Activated CD8-positive, alpha-beta T cell treated with anti-CD3 and anti-CD28 coated beads, Interleukin-2, amount 10 ng/mL, durations not matched to agents 7 days and 5 days (primary cell): ENCODE measurements around the gene LYZL2. TPM values are rescaled to one million over a fixed set of nuclear protein-coding genes. Genes with fewer than 3 reads are reported as not detected.
"Not testable (repeated sequence)": the region's sequence is repeated elsewhere in the genome, so short reads cannot be mapped to it uniquely, and the experiment has no call there.

Experiments
- ATAC-seq: fragments of 150-1000 bp; cut with Tn5 transposase; one replicate; pipeline ENCODE4 v1.10.0; 2021; ENCODE audit warnings: moderate library complexity
- CTCF ChIA-PET: fragments of 350-600 bp; sonication (Branson Sonifier 250); formaldehyde crosslinking; loops from one replicate; lab custom pipeline; 2021; ENCODE audit warnings: antibody characterized with exemption; lab: Charles Lee
- POLR2A ChIA-PET: fragments of 350-600 bp; sonication (Branson Sonifier 250); formaldehyde crosslinking; loops from one replicate; lab custom pipeline; 2021; ENCODE audit warnings: antibody characterized with exemption; lab: Charles Lee
- DNase-seq: peaks from one replicate; pipeline ENCODE4 v3.0.0-alpha.2; 2020
- H3K27ac Mint-ChIP-seq: one replicate; pipeline ENCODE4 v1.8.0; 2021; ENCODE audit warnings: mild to moderate bottlenecking, mixed read lengths
- H3K27me3 Mint-ChIP-seq: one replicate; pipeline ENCODE4 v1.8.0; 2021; ENCODE audit warnings: low read depth, mixed read lengths
- H3K36me3 Mint-ChIP-seq: one replicate; pipeline ENCODE4 v1.8.0; 2021; ENCODE audit warnings: low read depth, mixed read lengths
- H3K4me1 Mint-ChIP-seq: one replicate; pipeline ENCODE4 v1.8.0; 2021; ENCODE audit warnings: low read depth, mixed read lengths
- H3K4me3 Mint-ChIP-seq: one replicate; pipeline ENCODE4 v1.8.0; 2021; ENCODE audit warnings: mild to moderate bottlenecking, mixed read lengths
- H3K9me3 Mint-ChIP-seq: one replicate; pipeline ENCODE4 v1.8.0; 2022; ENCODE audit warnings: mixed read lengths; ENCODE audit not compliant: insufficient read depth
- total RNA-seq, 2 experiments: library from RNA; stranded (reverse); gene quantifications; one replicate each; pipeline ENCODE4 v1.2.3, GENCODE V29; 2021

LYZL2 gene
- total RNA-seq, 2 experiments from 2014 or later = not detected

GRCh38 chr10:30660314-30660713, 30.8 kb upstream of the LYZL2 start:
- H3K4me3 Mint-ChIP-seq, H3K36me3 Mint-ChIP-seq, H3K4me1 Mint-ChIP-seq, POLR2A ChIA-PET, DNase-seq, H3K9me3 Mint-ChIP-seq, ATAC-seq, H3K27ac Mint-ChIP-seq: not testable (repeated sequence)
- CTCF ChIA-PET = interaction anchor here (3.1 kb wide), 1 partner anchor 21 kb away, joined by 21 read pairs; no protein-coding TSS in a partner anchor
- H3K27me3 Mint-ChIP-seq = peaks cover 34% of the 10 kb centered on the region

GRCh38 chr10:30656233-30656632, 26.7 kb upstream of the LYZL2 start:
- no peak overlapping the region for H3K27ac Mint-ChIP-seq
- H3K4me3 Mint-ChIP-seq = no peak overlapping the region
- ATAC-seq = no peak
- ChIA-PET CTCF (interaction anchor here (1.1 to 2.3 kb wide), 4 partner anchors 15 to 264 kb away, joined by 3 to 9 read pairs (median 5); no protein-coding TSS in a partner anchor), POLR2A (no interaction called here)
- H3K27me3 Mint-ChIP-seq = peaks cover 40% of the 10 kb centered on the region
- H3K36me3 Mint-ChIP-seq = no peaks in the 10 kb centered on the region
- no peak for DNase-seq
- no peaks in the 10 kb centered on the region for H3K9me3 Mint-ChIP-seq
- no peaks in the 10 kb centered on the region for H3K4me1 Mint-ChIP-seq

- H3K36me3 Mint-ChIP-seq, DNase-seq, POLR2A ChIA-PET, H3K4me3 Mint-ChIP-seq, H3K27ac Mint-ChIP-seq, ATAC-seq, H3K9me3 Mint-ChIP-seq, H3K4me1 Mint-ChIP-seq: not testable (repeated sequence)
- peaks cover 35% of the 10 kb centered on the region for H3K27me3 Mint-ChIP-seq
- CTCF ChIA-PET = interaction anchor here (1.1 to 1.6 kb wide), 3 partner anchors 15 to 263 kb away, joined by 3 to 7 read pairs (median 3); no protein-coding TSS in a partner anchor
Observed at GRCh38 chr10:30655001-30655400, 25.4 kb upstream of the LYZL2 start.

DNA sequence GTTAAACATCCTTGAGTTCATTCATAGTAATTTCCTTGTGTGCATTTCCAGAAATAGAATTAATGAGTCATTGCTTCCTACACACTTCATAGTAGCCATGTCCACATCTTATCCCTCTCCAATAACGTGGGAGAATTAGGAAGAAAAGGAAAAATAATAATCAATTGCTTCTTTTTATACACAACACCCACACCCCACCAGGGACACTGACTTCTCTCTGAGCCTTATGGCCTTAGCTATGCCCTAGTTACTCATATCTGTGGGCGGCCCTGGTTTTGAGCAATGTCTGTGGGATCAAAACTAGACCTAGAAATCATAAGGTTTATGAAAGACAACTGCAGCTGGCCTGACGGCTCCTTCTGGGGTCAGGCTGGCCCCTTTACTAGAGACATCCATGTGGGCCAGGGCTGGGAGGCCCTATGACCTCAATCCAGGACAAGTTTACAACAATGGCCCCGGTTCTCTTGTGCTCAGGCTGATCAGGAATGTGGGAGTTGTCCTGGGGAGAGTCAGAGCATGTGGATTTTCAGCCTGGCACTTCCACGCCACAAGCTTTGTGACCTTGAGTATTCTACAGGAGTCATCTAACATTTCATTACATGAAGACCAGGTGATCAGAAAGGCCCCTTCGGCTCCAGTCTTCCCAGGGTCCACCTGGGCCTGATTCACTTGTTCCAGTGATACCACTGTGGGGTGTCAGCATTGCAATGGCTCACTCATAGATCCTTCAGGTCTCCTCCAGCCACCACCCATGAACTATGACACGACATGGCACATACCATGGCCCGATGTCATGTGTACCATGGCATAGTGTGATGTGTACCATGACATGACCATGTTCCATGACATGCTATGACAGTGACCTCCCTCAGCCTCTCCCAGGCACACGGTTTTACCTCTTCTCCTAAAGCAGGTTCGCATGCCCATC, 22.2 kb upstream of the LYZL2 start:
- ATAC-seq, H3K36me3 Mint-ChIP-seq, H3K27ac Mint-ChIP-seq, DNase-seq, H3K4me3 Mint-ChIP-seq, H3K4me1 Mint-ChIP-seq, POLR2A ChIA-PET, H3K9me3 Mint-ChIP-seq: not testable (repeated sequence)
- peaks cover 34% of the 10 kb centered on the region for H3K27me3 Mint-ChIP-seq
- CTCF ChIA-PET = interaction anchor here (0.7 to 1.3 kb wide), 2 partner anchors 12 to 19 kb away, joined by 3 to 4 read pairs; no protein-coding TSS in a partner anchor

DNA sequence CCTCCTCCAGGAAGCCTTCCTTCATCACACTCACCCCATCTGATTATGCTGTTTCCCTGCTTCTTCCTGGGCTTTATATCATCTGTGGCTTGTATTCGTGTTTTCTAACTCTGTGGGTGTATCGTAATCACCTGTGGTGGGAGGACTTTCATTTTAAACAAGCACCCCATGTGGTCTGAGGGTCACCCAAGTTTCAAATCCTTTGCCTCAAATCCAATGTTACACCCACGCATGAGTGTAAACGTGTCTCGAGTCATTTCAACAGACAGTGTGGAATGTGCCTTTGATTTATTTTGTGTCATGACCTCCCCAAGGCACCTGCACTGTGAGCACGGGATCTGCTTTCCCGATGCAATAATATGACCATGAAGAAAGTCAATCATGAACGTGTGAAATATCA, 17.5 kb upstream of the LYZL2 start:
- CTCF ChIA-PET = interaction anchor here (1.2 kb wide), 1 partner anchor 56 kb away, joined by 6 read pairs; no protein-coding TSS in a partner anchor
- POLR2A ChIA-PET = no interaction called here
- ATAC-seq (no peak), DNase-seq (no peak)
- Mint-ChIP-seq H3K4me1 (peaks cover 4% of the 10 kb centered on the region), H3K36me3 (no peaks in the 10 kb centered on the region), H3K9me3 (no peaks in the 10 kb centered on the region), H3K27ac (no peak overlapping the region), H3K4me3 (no peak overlapping the region), H3K27me3 (peaks cover 44% of the 10 kb centered on the region)

DNA sequence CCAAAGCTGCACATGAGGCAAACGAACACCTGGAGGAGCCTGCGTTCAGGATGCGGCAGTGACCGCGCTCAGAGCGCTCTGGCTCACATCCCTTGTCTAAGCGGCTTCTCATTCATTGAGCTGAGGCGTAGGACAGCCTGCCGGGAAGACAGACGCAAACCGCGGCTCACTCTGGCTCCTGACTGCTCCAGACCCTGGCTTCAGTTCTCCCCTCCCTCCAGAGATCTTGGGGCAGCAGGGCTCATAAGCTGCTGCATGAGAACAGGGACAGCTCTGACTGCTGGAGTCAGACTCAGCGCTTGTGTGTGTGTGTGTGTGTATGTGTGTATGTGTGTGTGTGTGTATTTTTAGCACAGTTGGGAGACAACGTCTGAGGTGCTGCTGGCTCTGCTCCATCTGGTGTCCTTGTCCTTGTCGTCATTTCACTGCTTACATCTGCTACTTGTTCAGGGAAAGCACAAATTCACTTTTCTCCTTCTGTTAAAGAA, 15.8 kb upstream of the LYZL2 start:
- no peak overlapping the region for H3K4me3 Mint-ChIP-seq

DNA sequence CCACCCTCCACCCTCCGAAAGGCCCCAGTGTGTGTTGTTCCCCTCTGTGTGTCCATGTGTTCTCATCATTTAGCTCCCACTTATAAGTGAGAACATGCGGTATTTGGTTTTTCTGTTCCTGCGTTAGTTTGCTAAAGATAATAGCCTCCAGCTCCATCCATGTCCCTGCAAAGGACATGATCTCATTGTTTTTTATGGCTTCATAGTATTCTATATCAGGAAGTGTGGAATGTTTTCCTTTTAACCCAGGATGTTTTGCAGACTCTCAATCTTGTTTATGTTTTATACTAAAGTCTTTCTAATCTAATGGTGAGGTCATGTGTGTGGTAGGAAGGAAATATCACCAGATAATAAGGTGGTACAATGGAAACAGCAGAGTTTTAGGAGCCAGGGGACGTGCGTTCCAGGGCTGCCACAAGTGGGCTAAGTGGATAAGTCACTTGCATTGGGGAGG, 14.9 kb upstream of the LYZL2 start:
- DNase-seq, H3K27ac Mint-ChIP-seq, H3K4me1 Mint-ChIP-seq, CTCF ChIA-PET, ATAC-seq, H3K4me3 Mint-ChIP-seq, H3K9me3 Mint-ChIP-seq, POLR2A ChIA-PET, H3K36me3 Mint-ChIP-seq: not testable (repeated sequence)
- H3K27me3 Mint-ChIP-seq = peaks cover 48% of the 10 kb centered on the region

More for the DNA sequence above, 15.8 kb upstream of the LYZL2 start:
- Mint-ChIP-seq H3K27me3 (peaks cover 51% of the 10 kb centered on the region), H3K36me3 (no peaks in the 10 kb centered on the region), H3K4me1 (peaks cover 4% of the 10 kb centered on the region), H3K9me3 (no peaks in the 10 kb centered on the region), H3K27ac (no peak overlapping the region)
- ATAC-seq = no peak
- DNase-seq = no peak
- CTCF ChIA-PET = interaction anchor here (1.6 kb wide), 1 partner anchor 24 kb away, joined by 4 read pairs; no protein-coding TSS in a partner anchor
- POLR2A ChIA-PET = no interaction called here

- POLR2A ChIA-PET = not testable (repeated sequence)
Observed at GRCh38 chr10:30643557-30644199, 14.1 kb upstream of the LYZL2 start.

DNA sequence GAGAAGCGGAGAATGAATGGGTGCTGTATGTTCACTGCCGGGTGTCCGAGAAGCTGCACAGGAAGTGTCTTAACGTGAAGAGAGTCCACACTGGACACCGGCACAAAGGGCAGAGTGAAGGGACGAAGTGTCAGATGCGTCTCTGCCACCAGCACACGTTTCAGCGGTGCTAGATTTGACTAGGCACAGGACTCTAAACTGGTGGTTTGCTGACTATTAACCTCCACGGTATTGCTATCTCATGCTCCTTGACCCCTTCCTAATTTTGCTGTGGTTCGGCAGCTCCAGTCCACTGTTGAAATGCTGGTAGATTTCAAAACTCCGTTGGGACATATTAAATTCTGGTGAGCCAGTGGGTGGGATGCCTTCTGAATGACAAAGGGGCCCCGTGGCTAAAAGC, 13.3 kb upstream of the LYZL2 start:
- H3K4me1 Mint-ChIP-seq, H3K36me3 Mint-ChIP-seq, DNase-seq, CTCF ChIA-PET, ATAC-seq, POLR2A ChIA-PET, H3K9me3 Mint-ChIP-seq, H3K4me3 Mint-ChIP-seq, H3K27ac Mint-ChIP-seq: not testable (repeated sequence)
- H3K27me3 Mint-ChIP-seq = peaks cover 45% of the 10 kb centered on the region

More at GRCh38 chr10:30643557-30644199, 14.1 kb upstream of the LYZL2 start:
- H3K4me3 Mint-ChIP-seq, ATAC-seq, H3K36me3 Mint-ChIP-seq, H3K27ac Mint-ChIP-seq, CTCF ChIA-PET, H3K4me1 Mint-ChIP-seq, H3K9me3 Mint-ChIP-seq, DNase-seq: not testable (repeated sequence)
- H3K27me3 Mint-ChIP-seq = peaks cover 45% of the 10 kb centered on the region

- no peak for ATAC-seq
- H3K36me3 Mint-ChIP-seq = no peaks in the 10 kb centered on the region
- H3K27me3 Mint-ChIP-seq = peaks cover 43% of the 10 kb centered on the region
- no peak overlapping the region for H3K4me3 Mint-ChIP-seq
- DNase-seq = no peak
- ChIA-PET CTCF (interaction anchor here (0.6 to 3.5 kb wide), 46 partner anchors 8 to 1168 kb away, joined by 3 to 29 read pairs (median 3); partner anchors contain the start of gene LYZL2), POLR2A (no interaction called here)
- no peak overlapping the region for H3K27ac Mint-ChIP-seq
- H3K9me3 Mint-ChIP-seq = no peaks in the 10 kb centered on the region
- no peaks in the 10 kb centered on the region for H3K4me1 Mint-ChIP-seq
Observed at GRCh38 chr10:30639946-30640786, 10.6 kb upstream of the LYZL2 start.
